Glutamatergic neuron (in vitro differentiated cells): ENCODE results near the gene TMX1. TPM values are rescaled to one million over a fixed set of nuclear protein-coding genes. Genes with fewer than 3 reads are reported as not detected.

Experiments
- DNase-seq: peaks from one replicate; pipeline ENCODE4 v3.0.0; 2022
- H3K27ac Mint-ChIP-seq: one replicate; pipeline ENCODE4 v1.8.0; 2020; ENCODE audit warnings: mild to moderate bottlenecking, mixed read lengths, inconsistent platforms; ENCODE audit not compliant: unreplicated experiment
- H3K27me3 Mint-ChIP-seq: one replicate; pipeline ENCODE4 v1.8.0; 2020; ENCODE audit warnings: mild to moderate bottlenecking, moderate library complexity, mixed read lengths, inconsistent platforms; ENCODE audit not compliant: unreplicated experiment
- H3K36me3 Mint-ChIP-seq: one replicate; pipeline ENCODE4 v1.8.0; 2020; ENCODE audit warnings: mild to moderate bottlenecking, mixed read lengths, inconsistent platforms; ENCODE audit not compliant: unreplicated experiment
- H3K4me1 Mint-ChIP-seq: one replicate; pipeline ENCODE4 v1.8.0; 2020; ENCODE audit warnings: mild to moderate bottlenecking, low read depth, mixed read lengths, inconsistent platforms; ENCODE audit not compliant: unreplicated experiment
- H3K4me3 Mint-ChIP-seq: one replicate; pipeline ENCODE4 v1.8.0; 2020; ENCODE audit warnings: mild to moderate bottlenecking, mixed read lengths, inconsistent platforms; ENCODE audit not compliant: unreplicated experiment
- H3K9me3 Mint-ChIP-seq: one replicate; pipeline ENCODE4 v1.8.0; 2020; ENCODE audit warnings: mild to moderate bottlenecking, moderate library complexity, mixed read lengths, inconsistent platforms; ENCODE audit not compliant: unreplicated experiment
- total RNA-seq: library from RNA; stranded (reverse); fragmentation: NEBNext Ultra II Directional; extraction: Animal tissue kit (Norgen Biotek cat#: 25700); gene quantifications from one replicate; pipeline ENCODE4 v1.2.1, GENCODE V29; 2021; ENCODE audit not compliant: unreplicated experiment
- TF ChIP-seq, protein P1 (sequence below): fragments of 200-600 bp; sonication (generic); IDR thresholded peaks from one replicate; pipeline ENCODE4 v1.5.0; 2021; ENCODE audit not compliant: partially characterized antibody, unreplicated experiment

Gene TMX1
- total RNA-seq, 1 donor from 2014 or later, result 39.1 TPM

GRCh38 chr14:51205486-51205885, 34.6 kb upstream of the TMX1 start:
- TF ChIP-seq, protein P1, sequence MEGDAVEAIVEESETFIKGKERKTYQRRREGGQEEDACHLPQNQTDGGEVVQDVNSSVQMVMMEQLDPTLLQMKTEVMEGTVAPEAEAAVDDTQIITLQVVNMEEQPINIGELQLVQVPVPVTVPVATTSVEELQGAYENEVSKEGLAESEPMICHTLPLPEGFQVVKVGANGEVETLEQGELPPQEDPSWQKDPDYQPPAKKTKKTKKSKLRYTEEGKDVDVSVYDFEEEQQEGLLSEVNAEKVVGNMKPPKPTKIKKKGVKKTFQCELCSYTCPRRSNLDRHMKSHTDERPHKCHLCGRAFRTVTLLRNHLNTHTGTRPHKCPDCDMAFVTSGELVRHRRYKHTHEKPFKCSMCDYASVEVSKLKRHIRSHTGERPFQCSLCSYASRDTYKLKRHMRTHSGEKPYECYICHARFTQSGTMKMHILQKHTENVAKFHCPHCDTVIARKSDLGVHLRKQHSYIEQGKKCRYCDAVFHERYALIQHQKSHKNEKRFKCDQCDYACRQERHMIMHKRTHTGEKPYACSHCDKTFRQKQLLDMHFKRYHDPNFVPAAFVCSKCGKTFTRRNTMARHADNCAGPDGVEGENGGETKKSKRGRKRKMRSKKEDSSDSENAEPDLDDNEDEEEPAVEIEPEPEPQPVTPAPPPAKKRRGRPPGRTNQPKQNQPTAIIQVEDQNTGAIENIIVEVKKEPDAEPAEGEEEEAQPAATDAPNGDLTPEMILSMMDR, result no peak
- H3K4me1 Mint-ChIP-seq, result peaks cover 62% of the 10 kb centered on the region
- no peaks in the 10 kb centered on the region for H3K36me3 Mint-ChIP-seq
- peaks cover 21% of the 10 kb centered on the region for H3K9me3 Mint-ChIP-seq
- DNase-seq, result peak; percentile 45
- peak overlapping the region; percentile 59 for H3K4me3 Mint-ChIP-seq
- peak overlapping the region; percentile 93 for H3K27ac Mint-ChIP-seq
- peaks cover 12% of the 10 kb centered on the region for H3K27me3 Mint-ChIP-seq

DNA sequence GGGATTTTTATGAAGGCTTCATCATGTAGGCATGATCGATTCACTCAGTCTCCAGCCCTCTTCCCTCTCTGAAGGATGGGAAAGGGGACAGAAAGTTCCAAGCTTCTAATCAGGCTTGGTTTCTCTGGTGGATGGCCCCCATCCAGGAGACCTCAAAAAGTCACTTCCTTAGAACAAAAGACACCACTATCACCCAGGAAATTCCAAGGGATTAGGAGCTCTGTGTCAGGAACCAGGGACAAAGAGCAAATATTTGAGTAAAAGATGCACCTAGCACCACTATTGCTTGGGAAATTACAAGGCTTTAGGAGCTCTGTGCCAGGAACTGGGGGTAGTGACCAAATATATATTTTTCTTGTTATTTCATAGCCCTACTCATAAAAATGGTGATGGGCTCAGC, 33.6 kb upstream of the TMX1 start:
- no peak overlapping the region for H3K4me3 Mint-ChIP-seq
- DNase-seq, result no peak
- H3K27ac Mint-ChIP-seq, result peak overlapping the region; percentile 93
- peaks cover 67% of the 10 kb centered on the region for H3K4me1 Mint-ChIP-seq
- H3K27me3 Mint-ChIP-seq, result peaks cover 12% of the 10 kb centered on the region
- H3K9me3 Mint-ChIP-seq, result peaks cover 20% of the 10 kb centered on the region
- TF ChIP-seq, protein P1, result no peak
- no peaks in the 10 kb centered on the region for H3K36me3 Mint-ChIP-seq

GRCh38 chr14:51207621-51208020, 32.4 kb upstream of the TMX1 start:
- Mint-ChIP-seq H3K4me1 (peaks cover 67% of the 10 kb centered on the region), H3K9me3 (peaks cover 20% of the 10 kb centered on the region), H3K36me3 (no peaks in the 10 kb centered on the region), H3K27me3 (peaks cover 12% of the 10 kb centered on the region), H3K27ac (peak overlapping the region; percentile 84), H3K4me3 (peak overlapping the region; percentile 9)
- no peak for DNase-seq
- TF ChIP-seq, protein P1, result no peak

- H3K36me3 Mint-ChIP-seq, result no peaks in the 10 kb centered on the region
- H3K27ac Mint-ChIP-seq, result peak overlapping the region; percentile 84
- peaks cover 12% of the 10 kb centered on the region for H3K27me3 Mint-ChIP-seq
- TF ChIP-seq, protein P1, result no peak
- H3K9me3 Mint-ChIP-seq, result peaks cover 20% of the 10 kb centered on the region
- peak overlapping the region; percentile 35 for H3K4me3 Mint-ChIP-seq
- peak; percentile 20 for DNase-seq
- peaks cover 62% of the 10 kb centered on the region for H3K4me1 Mint-ChIP-seq
Measured at GRCh38 chr14:51208982-51209381, 31.1 kb upstream of the TMX1 start.

- H3K36me3 Mint-ChIP-seq, result no peaks in the 10 kb centered on the region
- peak overlapping the region; percentile 84 for H3K27ac Mint-ChIP-seq
- peaks cover 58% of the 10 kb centered on the region for H3K4me1 Mint-ChIP-seq
- peaks cover 20% of the 10 kb centered on the region for H3K9me3 Mint-ChIP-seq
- peaks cover 12% of the 10 kb centered on the region for H3K27me3 Mint-ChIP-seq
- DNase-seq, result peak; percentile 67
- peak overlapping the region; percentile 35 for H3K4me3 Mint-ChIP-seq
- TF ChIP-seq, protein P1, result no peak
Measured at GRCh38 chr14:51209457-51209856, 30.6 kb upstream of the TMX1 start.
